Type B pancreatic cell (in vitro differentiated cells): ENCODE data around the gene SIGLEC15. TPM values are rescaled to one million over a fixed set of nuclear protein-coding genes. Genes with fewer than 3 reads are reported as not detected.

Source experiments
- DNase-seq: peaks from one replicate; pipeline ENCODE4 v3.0.0; 2021; ENCODE audit warnings: mixed read lengths; ENCODE audit not compliant: unreplicated experiment; ENCODE audit errors: extremely low spot score
- H3K27ac Mint-ChIP-seq: 2 replicates; pipeline ENCODE4 v1.8.0; 2021; ENCODE audit warnings: mild to moderate bottlenecking, mixed read lengths
- H3K27me3 Mint-ChIP-seq: 2 replicates; pipeline ENCODE4 v1.8.0; 2021; ENCODE audit warnings: mixed read lengths
- H3K36me3 Mint-ChIP-seq: 2 replicates; pipeline ENCODE4 v1.8.0; 2021; ENCODE audit warnings: mixed read lengths
- H3K4me1 Mint-ChIP-seq: one replicate; pipeline ENCODE4 v1.8.0; 2021; ENCODE audit warnings: mixed read lengths; ENCODE audit not compliant: unreplicated experiment
- H3K4me3 Mint-ChIP-seq: 2 replicates; pipeline ENCODE4 v1.8.0; 2021; ENCODE audit warnings: mild to moderate bottlenecking, mixed read lengths
- H3K9me3 Mint-ChIP-seq: 2 replicates; pipeline ENCODE4 v1.8.0; 2021; ENCODE audit warnings: mixed read lengths
- long read RNA-seq: library from polyadenylated mRNA; unstranded; transcript quantifications from one replicate; pipeline ENCODE4 v2.0.0, GENCODE V29; 2020
- total RNA-seq: library from RNA; stranded (reverse); gene quantifications from 2 replicates; pipeline ENCODE4 v1.2.1, GENCODE V29; 2021; ENCODE audit warnings: low replicate concordance
- TF ChIP-seq, protein P1 (sequence below): fragments of 200-600 bp; sonication (generic); conservative IDR thresholded peaks from 2 replicates; pipeline ENCODE4 v1.5.0; 2021; ENCODE audit warnings: antibody characterized with exemption, mild to moderate bottlenecking

Gene SIGLEC15, protein sequence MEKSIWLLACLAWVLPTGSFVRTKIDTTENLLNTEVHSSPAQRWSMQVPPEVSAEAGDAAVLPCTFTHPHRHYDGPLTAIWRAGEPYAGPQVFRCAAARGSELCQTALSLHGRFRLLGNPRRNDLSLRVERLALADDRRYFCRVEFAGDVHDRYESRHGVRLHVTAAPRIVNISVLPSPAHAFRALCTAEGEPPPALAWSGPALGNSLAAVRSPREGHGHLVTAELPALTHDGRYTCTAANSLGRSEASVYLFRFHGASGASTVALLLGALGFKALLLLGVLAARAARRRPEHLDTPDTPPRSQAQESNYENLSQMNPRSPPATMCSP
- 0.41 and 0.76 TPM in 2 replicates for total RNA-seq
- long read RNA-seq, partial matches to known transcripts: 0 of 1 reads
- long read RNA-seq, other reads (novel, unspliced or antisense): 1 of 1 reads

DNA sequence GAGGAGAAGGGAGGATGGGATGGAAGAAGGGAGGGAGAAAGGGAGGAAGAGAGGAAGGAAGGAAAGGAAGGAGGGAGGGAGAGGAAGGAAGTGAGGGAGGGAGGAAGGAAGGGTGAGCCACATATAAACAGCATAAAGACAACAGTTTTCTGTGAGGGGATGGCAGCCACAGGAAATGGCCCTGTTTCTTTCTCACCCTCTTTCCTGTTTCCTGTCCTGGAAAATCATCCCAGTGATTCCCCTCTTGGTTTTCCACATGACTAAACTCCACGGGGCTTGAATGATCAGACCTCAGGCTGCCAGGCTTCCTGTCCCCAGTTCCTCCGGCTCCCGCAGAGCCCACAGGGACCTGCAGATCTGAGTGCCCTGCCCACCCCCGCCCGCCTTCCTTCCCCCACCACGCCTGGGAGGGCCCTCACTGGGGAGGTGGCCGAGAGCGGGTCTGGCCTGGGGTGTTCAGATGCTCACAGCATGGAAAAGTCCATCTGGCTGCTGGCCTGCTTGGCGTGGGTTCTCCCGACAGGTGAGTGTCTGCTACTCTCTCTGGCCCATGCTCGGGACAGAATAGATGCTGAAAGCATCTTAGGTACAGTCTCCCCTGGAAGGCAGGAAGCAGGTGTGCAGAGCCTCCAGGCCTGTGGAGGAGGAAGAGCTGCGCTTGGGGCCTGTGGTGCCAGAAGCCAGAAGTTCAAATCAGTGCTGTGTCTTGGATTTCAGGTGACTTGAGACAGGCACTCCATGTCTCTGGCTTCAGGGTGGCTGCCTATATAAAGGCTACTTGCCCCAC, at the start of gene SIGLEC15:
SIGLEC15 (plus strand) TSS at position 418 of the 787 bp plus-strand sequence; CDS start at position 472, 54 bp downstream.
- no peaks in the 10 kb centered on the region for H3K36me3 Mint-ChIP-seq
- TF ChIP-seq, protein P1, sequence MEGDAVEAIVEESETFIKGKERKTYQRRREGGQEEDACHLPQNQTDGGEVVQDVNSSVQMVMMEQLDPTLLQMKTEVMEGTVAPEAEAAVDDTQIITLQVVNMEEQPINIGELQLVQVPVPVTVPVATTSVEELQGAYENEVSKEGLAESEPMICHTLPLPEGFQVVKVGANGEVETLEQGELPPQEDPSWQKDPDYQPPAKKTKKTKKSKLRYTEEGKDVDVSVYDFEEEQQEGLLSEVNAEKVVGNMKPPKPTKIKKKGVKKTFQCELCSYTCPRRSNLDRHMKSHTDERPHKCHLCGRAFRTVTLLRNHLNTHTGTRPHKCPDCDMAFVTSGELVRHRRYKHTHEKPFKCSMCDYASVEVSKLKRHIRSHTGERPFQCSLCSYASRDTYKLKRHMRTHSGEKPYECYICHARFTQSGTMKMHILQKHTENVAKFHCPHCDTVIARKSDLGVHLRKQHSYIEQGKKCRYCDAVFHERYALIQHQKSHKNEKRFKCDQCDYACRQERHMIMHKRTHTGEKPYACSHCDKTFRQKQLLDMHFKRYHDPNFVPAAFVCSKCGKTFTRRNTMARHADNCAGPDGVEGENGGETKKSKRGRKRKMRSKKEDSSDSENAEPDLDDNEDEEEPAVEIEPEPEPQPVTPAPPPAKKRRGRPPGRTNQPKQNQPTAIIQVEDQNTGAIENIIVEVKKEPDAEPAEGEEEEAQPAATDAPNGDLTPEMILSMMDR: no peak
- H3K27ac Mint-ChIP-seq: no peak within 1 kb of the TSS
- DNase-seq: no peak
- no peaks in the 10 kb centered on the region for H3K27me3 Mint-ChIP-seq
- peaks cover 4% of the 10 kb centered on the region for H3K9me3 Mint-ChIP-seq
- no peak within 1 kb of the TSS for H3K4me3 Mint-ChIP-seq
- H3K4me1 Mint-ChIP-seq: peaks cover 28% of the 10 kb centered on the region

DNA sequence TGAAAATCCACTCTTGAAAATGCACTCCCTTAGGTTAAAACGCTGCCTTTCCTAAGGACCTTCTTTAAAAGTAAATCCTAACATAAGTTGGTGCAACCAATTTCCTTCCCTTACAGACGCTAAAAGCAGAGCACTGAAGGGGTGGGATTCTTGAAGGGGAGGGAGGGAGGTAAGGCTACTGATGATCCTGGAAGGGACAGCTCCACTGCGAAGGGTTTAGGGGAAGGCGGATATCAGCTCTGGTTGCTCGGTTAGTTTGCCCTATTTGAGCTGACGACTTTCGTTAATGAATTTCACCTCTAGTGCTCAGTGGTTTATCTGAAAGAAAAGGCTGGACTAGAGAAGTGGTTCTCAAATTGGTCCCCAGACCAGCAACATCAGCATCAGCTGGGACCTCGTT, 49.7 kb upstream of the SIGLEC15 start:
- Mint-ChIP-seq H3K9me3 (no peaks in the 10 kb centered on the region), H3K27me3 (peaks cover 29% of the 10 kb centered on the region), H3K27ac (no peak overlapping the region), H3K4me3 (peak overlapping the region; percentile 86), H3K4me1 (no peaks in the 10 kb centered on the region), H3K36me3 (no peaks in the 10 kb centered on the region)
- TF ChIP-seq, protein P1: no peak
- DNase-seq: no peak

DNA sequence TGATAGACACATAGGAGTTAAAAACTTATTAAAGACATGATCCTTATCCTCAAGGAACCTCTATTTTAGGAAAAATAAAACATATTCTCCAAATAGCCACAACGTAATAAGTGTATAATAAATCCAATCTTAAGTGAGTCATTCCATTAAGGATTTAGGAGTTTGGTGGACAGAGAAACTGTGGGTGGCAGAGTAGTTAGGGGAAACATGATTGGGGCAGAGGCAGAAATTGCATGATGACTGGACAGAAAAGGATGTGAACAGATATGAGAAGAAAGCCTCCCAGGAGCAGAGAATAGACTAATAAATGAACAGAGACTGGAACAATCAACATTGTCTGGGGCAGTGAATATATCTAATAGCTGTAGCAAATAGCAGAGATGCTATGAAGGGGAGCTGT, 48.1 kb upstream of the SIGLEC15 start:
- no peak for DNase-seq
- no peaks in the 10 kb centered on the region for H3K9me3 Mint-ChIP-seq
- TF ChIP-seq, protein P1: no peak
- H3K4me1 Mint-ChIP-seq: no peaks in the 10 kb centered on the region
- H3K36me3 Mint-ChIP-seq: no peaks in the 10 kb centered on the region
- no peak overlapping the region for H3K4me3 Mint-ChIP-seq
- no peak overlapping the region for H3K27ac Mint-ChIP-seq
- H3K27me3 Mint-ChIP-seq: peaks cover 23% of the 10 kb centered on the region

DNA sequence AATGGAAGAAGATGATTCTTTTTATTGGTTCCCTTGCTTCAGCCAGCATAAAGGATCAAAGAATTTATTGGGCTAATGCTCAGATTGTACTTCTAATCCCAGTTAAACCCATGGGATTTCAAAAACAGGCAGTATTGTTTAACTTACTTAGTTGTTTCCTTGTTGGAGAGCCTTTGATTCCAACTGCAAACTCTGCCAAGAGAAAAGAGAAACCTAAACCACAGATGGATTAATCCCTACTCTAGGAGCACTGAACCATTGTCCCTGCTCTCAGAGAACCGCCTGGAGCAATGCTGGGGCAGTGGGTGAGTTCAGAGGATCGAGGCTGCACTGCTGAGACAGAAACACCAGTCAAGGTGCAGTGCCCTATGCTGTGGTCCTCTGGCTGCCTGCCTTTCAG, 44.9 kb upstream of the SIGLEC15 start:
- H3K27me3 Mint-ChIP-seq: peaks cover 4% of the 10 kb centered on the region
- no peaks in the 10 kb centered on the region for H3K36me3 Mint-ChIP-seq
- H3K4me1 Mint-ChIP-seq: peaks cover 6% of the 10 kb centered on the region
- no peak overlapping the region for H3K27ac Mint-ChIP-seq
- TF ChIP-seq, protein P1: no peak
- no peak overlapping the region for H3K4me3 Mint-ChIP-seq
- DNase-seq: no peak
- no peaks in the 10 kb centered on the region for H3K9me3 Mint-ChIP-seq

DNA sequence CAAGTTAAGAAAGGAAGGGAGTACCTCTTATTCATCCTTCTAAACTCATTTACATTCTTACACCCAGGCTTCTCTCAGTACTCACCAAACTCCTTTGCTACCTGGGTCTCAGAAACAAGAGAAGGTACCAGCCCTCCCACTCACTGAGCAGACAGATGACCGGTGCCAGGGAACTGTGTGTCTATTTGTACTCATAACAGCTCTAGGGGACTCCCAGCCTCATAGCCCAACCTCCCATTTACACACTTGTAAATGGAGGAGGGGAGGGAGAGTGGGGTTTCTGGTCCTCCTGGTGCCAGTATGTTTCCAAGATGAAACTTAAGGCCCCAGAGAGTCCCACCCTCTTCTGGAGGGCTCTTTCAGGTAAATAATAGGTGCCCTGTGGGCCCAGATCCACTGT, 42.8 kb upstream of the SIGLEC15 start:
- Mint-ChIP-seq H3K4me1 (peaks cover 6% of the 10 kb centered on the region), H3K9me3 (no peaks in the 10 kb centered on the region), H3K36me3 (no peaks in the 10 kb centered on the region), H3K27me3 (no peaks in the 10 kb centered on the region), H3K27ac (no peak overlapping the region), H3K4me3 (no peak overlapping the region)
- TF ChIP-seq, protein P1: no peak
- no peak for DNase-seq
